HL-60 (cell line): ENCODE results near the gene CALR3.

Experiments used
- DNase-seq, 2 experiments: peaks; one replicate each; pipeline ENCODE4 v3.0.0-alpha.2; 2010 to 2020; ENCODE audit warnings: low read depth in 1 of 2, low spot score in 1 of 2
- H3K27ac ChIP-seq: fragments of 250-450 bp; sonication (Bioruptor Pico); replicated peaks from 2 replicates; pipeline ENCODE4 v1.5.1; 2020; ENCODE audit warnings: mild to moderate bottlenecking, moderate library complexity
- H3K27me3 ChIP-seq: fragments of 250-450 bp; sonication (Bioruptor Pico); 2 replicates; pipeline ENCODE4 v1.5.1; 2021; ENCODE audit warnings: mild to moderate bottlenecking, moderate library complexity; ENCODE audit not compliant: insufficient read depth, poor library complexity, severe bottlenecking
- H3K4me3 ChIP-seq: replicated peaks from 2 replicates; pipeline ENCODE4 v1.5.1; 2011; ENCODE audit warnings: mild to moderate bottlenecking, control low read depth, low read length; ENCODE audit not compliant: insufficient read depth
- GABPA ChIP-seq: IDR thresholded peaks from 2 replicates; pipeline ENCODE4 v1.6.1; 2012; ENCODE audit warnings: low read depth
- POLR2AphosphoS5 ChIP-seq: IDR thresholded peaks from 2 replicates; pipeline ENCODE4 v1.6.1; 2012; ENCODE audit warnings: low read depth
- SPI1 ChIP-seq: IDR thresholded peaks from 2 replicates; pipeline ENCODE4 v1.6.1; 2012; ENCODE audit warnings: low read depth, mild to moderate bottlenecking, borderline replicate concordance
- TF ChIP-seq, protein P1 (sequence below): IDR thresholded peaks from one replicate; pipeline ENCODE4 v1.5.1; 2011; ENCODE audit warnings: low read length, control low read depth, inconsistent platforms; ENCODE audit not compliant: insufficient read depth
- TF ChIP-seq, protein P2 (sequence below): IDR thresholded peaks from 2 replicates; pipeline ENCODE4 v1.6.1; 2012; ENCODE audit warnings: low read depth; ENCODE audit not compliant: insufficient replicate concordance

Gene CALR3

DNA sequence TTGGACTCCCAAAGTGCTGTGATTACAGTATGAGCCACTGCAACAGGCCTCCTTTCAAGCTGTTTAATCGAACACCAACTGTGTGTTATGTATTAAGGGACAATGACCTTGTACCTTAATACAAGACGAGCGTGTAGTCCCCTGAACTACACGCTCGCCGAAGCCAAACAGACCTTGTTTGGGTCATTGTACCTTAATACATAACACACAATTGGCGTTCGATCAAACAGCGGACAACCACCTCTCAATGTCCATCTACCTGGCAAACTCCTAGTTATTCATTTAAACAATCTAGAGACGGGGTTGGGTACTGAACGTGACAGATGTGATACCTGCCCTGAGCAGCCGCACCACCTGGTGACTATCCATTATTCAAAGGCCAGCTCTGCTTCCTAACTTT lies 45.0 kb upstream of the CALR3 start:
- no peak for DNase-seq
- no peak overlapping the region; the same call in 1 of the 2 replicates for H3K27ac ChIP-seq

DNA sequence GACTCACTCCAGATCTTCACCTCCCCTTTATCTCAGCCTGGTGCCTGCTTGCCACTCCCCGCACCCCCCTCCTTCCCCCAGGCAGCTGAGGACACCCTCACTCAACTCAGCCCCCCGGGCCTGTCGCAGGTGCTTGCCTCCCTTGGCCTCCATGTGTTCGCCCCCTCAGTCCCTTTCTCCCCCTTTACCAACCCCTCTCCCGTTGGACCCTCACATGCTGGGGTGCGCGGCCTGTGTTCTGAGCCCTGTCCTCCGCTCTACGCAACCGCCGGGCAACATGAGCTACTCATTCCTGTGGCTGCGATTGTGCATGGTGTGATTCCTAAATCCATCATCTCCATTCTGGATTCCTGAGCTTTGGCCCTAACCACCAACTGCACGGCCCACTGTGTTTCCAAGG lies 41.1 kb upstream of the CALR3 start:
- H3K27me3 ChIP-seq, result no peaks in the 10 kb centered on the region
- no peak overlapping the region for H3K27ac ChIP-seq
- TF ChIP-seq SPI1, result no peak
- TF ChIP-seq, protein P1, sequence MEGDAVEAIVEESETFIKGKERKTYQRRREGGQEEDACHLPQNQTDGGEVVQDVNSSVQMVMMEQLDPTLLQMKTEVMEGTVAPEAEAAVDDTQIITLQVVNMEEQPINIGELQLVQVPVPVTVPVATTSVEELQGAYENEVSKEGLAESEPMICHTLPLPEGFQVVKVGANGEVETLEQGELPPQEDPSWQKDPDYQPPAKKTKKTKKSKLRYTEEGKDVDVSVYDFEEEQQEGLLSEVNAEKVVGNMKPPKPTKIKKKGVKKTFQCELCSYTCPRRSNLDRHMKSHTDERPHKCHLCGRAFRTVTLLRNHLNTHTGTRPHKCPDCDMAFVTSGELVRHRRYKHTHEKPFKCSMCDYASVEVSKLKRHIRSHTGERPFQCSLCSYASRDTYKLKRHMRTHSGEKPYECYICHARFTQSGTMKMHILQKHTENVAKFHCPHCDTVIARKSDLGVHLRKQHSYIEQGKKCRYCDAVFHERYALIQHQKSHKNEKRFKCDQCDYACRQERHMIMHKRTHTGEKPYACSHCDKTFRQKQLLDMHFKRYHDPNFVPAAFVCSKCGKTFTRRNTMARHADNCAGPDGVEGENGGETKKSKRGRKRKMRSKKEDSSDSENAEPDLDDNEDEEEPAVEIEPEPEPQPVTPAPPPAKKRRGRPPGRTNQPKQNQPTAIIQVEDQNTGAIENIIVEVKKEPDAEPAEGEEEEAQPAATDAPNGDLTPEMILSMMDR, result no peak
- no peak for TF ChIP-seq POLR2AphosphoS5
- TF ChIP-seq, protein P2, sequence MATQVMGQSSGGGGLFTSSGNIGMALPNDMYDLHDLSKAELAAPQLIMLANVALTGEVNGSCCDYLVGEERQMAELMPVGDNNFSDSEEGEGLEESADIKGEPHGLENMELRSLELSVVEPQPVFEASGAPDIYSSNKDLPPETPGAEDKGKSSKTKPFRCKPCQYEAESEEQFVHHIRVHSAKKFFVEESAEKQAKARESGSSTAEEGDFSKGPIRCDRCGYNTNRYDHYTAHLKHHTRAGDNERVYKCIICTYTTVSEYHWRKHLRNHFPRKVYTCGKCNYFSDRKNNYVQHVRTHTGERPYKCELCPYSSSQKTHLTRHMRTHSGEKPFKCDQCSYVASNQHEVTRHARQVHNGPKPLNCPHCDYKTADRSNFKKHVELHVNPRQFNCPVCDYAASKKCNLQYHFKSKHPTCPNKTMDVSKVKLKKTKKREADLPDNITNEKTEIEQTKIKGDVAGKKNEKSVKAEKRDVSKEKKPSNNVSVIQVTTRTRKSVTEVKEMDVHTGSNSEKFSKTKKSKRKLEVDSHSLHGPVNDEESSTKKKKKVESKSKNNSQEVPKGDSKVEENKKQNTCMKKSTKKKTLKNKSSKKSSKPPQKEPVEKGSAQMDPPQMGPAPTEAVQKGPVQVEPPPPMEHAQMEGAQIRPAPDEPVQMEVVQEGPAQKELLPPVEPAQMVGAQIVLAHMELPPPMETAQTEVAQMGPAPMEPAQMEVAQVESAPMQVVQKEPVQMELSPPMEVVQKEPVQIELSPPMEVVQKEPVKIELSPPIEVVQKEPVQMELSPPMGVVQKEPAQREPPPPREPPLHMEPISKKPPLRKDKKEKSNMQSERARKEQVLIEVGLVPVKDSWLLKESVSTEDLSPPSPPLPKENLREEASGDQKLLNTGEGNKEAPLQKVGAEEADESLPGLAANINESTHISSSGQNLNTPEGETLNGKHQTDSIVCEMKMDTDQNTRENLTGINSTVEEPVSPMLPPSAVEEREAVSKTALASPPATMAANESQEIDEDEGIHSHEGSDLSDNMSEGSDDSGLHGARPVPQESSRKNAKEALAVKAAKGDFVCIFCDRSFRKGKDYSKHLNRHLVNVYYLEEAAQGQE, result no peak
- no peak for TF ChIP-seq GABPA
- H3K4me3 ChIP-seq, result no peak overlapping the region
- no peak for DNase-seq

More for the DNA sequence above, 45.0 kb upstream of the CALR3 start:
- Histone ChIP-seq H3K4me3 (peak overlapping the region; percentile 96), H3K27me3 (no peaks in the 10 kb centered on the region)
- TF ChIP-seq, protein P2, result no peak
- TF ChIP-seq GABPA (no peak), POLR2AphosphoS5 (no peak), SPI1 (no peak)
- TF ChIP-seq, protein P1, result no peak

DNA sequence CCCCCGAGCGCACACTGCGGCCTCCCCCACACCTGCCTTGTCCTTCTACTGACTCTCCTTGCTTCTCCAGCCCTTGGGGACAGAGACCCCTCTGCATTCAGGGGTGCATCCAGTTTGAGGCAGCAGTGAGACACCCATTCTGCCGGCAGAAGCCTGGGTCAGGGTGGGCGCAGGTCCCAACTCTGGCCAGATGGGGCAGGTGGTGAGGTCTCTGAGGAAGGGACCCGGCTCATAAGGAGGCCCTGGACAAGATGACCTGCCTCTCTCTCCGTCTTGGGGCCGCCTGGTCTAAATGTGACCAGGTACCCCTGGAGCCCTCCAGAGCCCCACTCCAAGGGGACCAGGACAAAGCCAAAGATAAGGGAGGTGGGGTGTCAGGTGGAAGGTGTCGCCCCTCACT lies 40.2 kb upstream of the CALR3 start:
- no peak for DNase-seq

More for the DNA sequence above, 40.2 kb upstream of the CALR3 start:
- Histone ChIP-seq H3K27me3 (no peaks in the 10 kb centered on the region), H3K4me3 (no peak overlapping the region), H3K27ac (no peak overlapping the region)
- TF ChIP-seq GABPA, result no peak
- TF ChIP-seq POLR2AphosphoS5, result no peak
- TF ChIP-seq, protein P1, result no peak
- no peak for TF ChIP-seq SPI1
- TF ChIP-seq, protein P2, result no peak
